Testis (tissue), 3 donors: ENCODE measurements around the gene MAGEL2. TPM values are rescaled to one million over a fixed set of nuclear protein-coding genes. Genes with fewer than 3 reads are reported as not detected.
"Not testable (repeated sequence)": the region's sequence is repeated elsewhere in the genome, so short reads cannot be mapped to it uniquely, and the experiment has no call there.

ENCODE experiments used
- DNase-seq: peaks from one replicate; pipeline ENCODE4 v3.0.0-alpha.2; 2019
- H3K27ac ChIP-seq, 2 donors: fragments of 200-600 bp; sonication (generic); one replicate each; pipeline ENCODE4 v1.5.1; 2019
- H3K27me3 ChIP-seq: fragments of 200-600 bp; sonication (generic); one replicate; pipeline ENCODE4 v1.5.1; 2019
- H3K36me3 ChIP-seq: fragments of 200-600 bp; sonication (generic); one replicate; pipeline ENCODE4 v1.5.1; 2017; ENCODE audit warnings: low read depth; ENCODE audit errors: missing control alignments
- H3K4me1 ChIP-seq: fragments of 200-600 bp; sonication (generic); one replicate; pipeline ENCODE4 v1.5.1; 2019
- H3K4me3 ChIP-seq, 2 donors: fragments of 200-600 bp; sonication (generic); one replicate each; pipeline ENCODE4 v1.5.1; 2017 to 2019
- H3K9me3 ChIP-seq: fragments of 200-600 bp; sonication (generic); one replicate; pipeline ENCODE4 v1.5.1; 2017
- CTCF ChIP-seq, 3 experiments: fragments of 450-650 bp in 2 of 3; fragments of 200-600 bp in 1 of 3; sonication (generic) in 1 of 3; IDR thresholded peaks; one replicate each; pipeline ENCODE4 v1.5.1; 2016 to 2019; ENCODE audit warnings: antibody characterized with exemption in 3 of 3, mild to moderate bottlenecking in 2 of 3, moderate library complexity in 1 of 3
- POLR2A ChIP-seq: fragments of 450-650 bp; IDR thresholded peaks from one replicate; pipeline ENCODE4 v1.6.1; 2017; ENCODE audit warnings: antibody characterized with exemption, mild to moderate bottlenecking, moderate library complexity
- WGBS, 2 donors: methylation state at CpG; one replicate each; pipeline ENCODE4 v1.1.5; 2018; 5-methylcytosine and 5-hydroxymethylcytosine counted together
- intact Hi-C: fragments of 100-400 bp; cut with DNase I; formaldehyde crosslinking; loops from one replicate; pipeline ENCODE4 v1.15.1; 2023; ENCODE audit warnings: low total_unique reads
- polyA plus RNA-seq: library from polyadenylated mRNA; stranded (reverse); fragments of 350-450 nt; fragmentation: Illumina TruSeq; extraction: RNeasy Lipid Tissue Mini Kit (QIAGEN cat#74804); gene quantifications from one replicate; pipeline ENCODE4 v1.2.3, GENCODE V29; 2014; ENCODE audit warnings: low read depth, low replicate concordance; ENCODE audit not compliant: insufficient read depth
- total RNA-seq, 2 donors: library from RNA; depleted of rRNA; stranded (reverse); fragments of >200 nt; gene quantifications; one replicate each; pipeline ENCODE4 v1.2.3, GENCODE V29; 2016

The MAGEL2 gene
- total and polyA plus RNA-seq, 3 donors from 2014 or later = 1.9 to 5.8 (median 3.5) TPM

- no peak for TF ChIP-seq CTCF (IDR thresholded peaks at IDR 0.05)
- TF ChIP-seq POLR2A = no peak
- no peak overlapping the region for H3K27ac ChIP-seq
- no peak overlapping the region for H3K4me3 ChIP-seq
- intact Hi-C loops = no loop called here
- 54 to 65% methylated on average over 1 of the region's 1 CpG for WGBS, 2 donors
- H3K9me3 ChIP-seq = no peaks in the 10 kb centered on the region
- no peaks in the 10 kb centered on the region for H3K27me3 ChIP-seq
- no peaks in the 10 kb centered on the region for H3K4me1 ChIP-seq
- H3K36me3 ChIP-seq = no peaks in the 10 kb centered on the region
- DNase-seq = no peak
Observed at GRCh38 chr15:23599053-23599452, 48.6 kb downstream of the MAGEL2 start.

DNA sequence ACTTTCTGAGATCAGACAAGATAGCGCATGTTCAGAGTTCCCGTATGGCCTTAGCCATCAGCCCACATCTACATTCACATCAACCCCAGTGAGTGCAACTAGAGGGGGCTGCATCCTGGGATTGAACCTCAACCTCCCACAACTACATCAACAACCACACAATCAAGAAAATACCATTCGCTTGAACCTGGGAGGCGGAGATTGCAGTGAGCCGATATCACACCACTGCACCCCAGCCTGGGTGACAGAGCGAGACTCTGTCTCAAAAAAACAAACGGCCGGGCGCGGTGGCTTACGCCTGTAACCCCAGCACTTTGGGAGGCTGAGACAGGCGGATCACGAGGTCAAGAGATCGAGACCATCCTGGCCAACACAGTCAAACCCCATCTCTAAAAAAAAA, 50.4 kb downstream of the MAGEL2 start:
- H3K9me3 ChIP-seq, intact Hi-C loops, H3K36me3 ChIP-seq, H3K27me3 ChIP-seq, DNase-seq, H3K4me1 ChIP-seq, H3K27ac ChIP-seq, H3K4me3 ChIP-seq: not testable (repeated sequence)
- WGBS, 2 donors = 54 to 77% methylated on average over 14 of the region's 14 CpGs

- Histone ChIP-seq H3K27me3 (no peaks in the 10 kb centered on the region), H3K9me3 (no peaks in the 10 kb centered on the region), H3K36me3 (no peaks in the 10 kb centered on the region), H3K4me3 (no peak overlapping the region), H3K4me1 (no peaks in the 10 kb centered on the region), H3K27ac (no peak overlapping the region)
- intact Hi-C loops = no loop called here
- WGBS, 2 donors = 52 to 66% methylated on average over 5 of the region's 5 CpGs
- TF ChIP-seq CTCF (IDR thresholded peaks at IDR 0.05) = no peak
- TF ChIP-seq POLR2A = no peak
- DNase-seq = no peak
Observed at GRCh38 chr15:23596736-23597135, 50.9 kb downstream of the MAGEL2 start.

GRCh38 chr15:23595368-23595767, 52.3 kb downstream of the MAGEL2 start:
- TF ChIP-seq CTCF (IDR thresholded peaks at IDR 0.05) = no peak
- TF ChIP-seq POLR2A = no peak
- H3K4me3 ChIP-seq = no peak overlapping the region
- no peaks in the 10 kb centered on the region for H3K36me3 ChIP-seq
- no peak for DNase-seq
- H3K9me3 ChIP-seq = no peaks in the 10 kb centered on the region
- H3K4me1 ChIP-seq = no peaks in the 10 kb centered on the region
- H3K27ac ChIP-seq = no peak overlapping the region
- WGBS, 2 donors = 44 to 49% methylated on average over 2 of the region's 2 CpGs
- no peaks in the 10 kb centered on the region for H3K27me3 ChIP-seq
- intact Hi-C loops = no loop called here

- H3K9me3 ChIP-seq = no peaks in the 10 kb centered on the region
- H3K4me3 ChIP-seq = no peak overlapping the region
- no peaks in the 10 kb centered on the region for H3K36me3 ChIP-seq
- H3K27ac ChIP-seq = no peak overlapping the region
- no peak for TF ChIP-seq POLR2A
- no peak for TF ChIP-seq CTCF (IDR thresholded peaks at IDR 0.05)
- no peak for DNase-seq
- WGBS, 2 donors = 82 to 85% methylated on average over 7 of the region's 7 CpGs
- H3K27me3 ChIP-seq = no peaks in the 10 kb centered on the region
- no peaks in the 10 kb centered on the region for H3K4me1 ChIP-seq
- intact Hi-C loops = no loop called here
Observed at GRCh38 chr15:23594252-23594770, 53.4 kb downstream of the MAGEL2 start.

Other genes with a start within 250 kb of the MAGEL2 start
- gene GOLGA6L2, start 200.6 kb downstream of the MAGEL2 start, total RNA-seq = 10 to 100 TPM in 1 of 2 donors, 1 to 10 TPM in 1; 4.2 to 14.6 TPM
- gene GOLGA6L2, start 200.6 kb downstream of the MAGEL2 start, polyA plus RNA-seq = 32.0 TPM
- 1 to 10 TPM; 6.4 to 7.8 TPM for gene MKRN3, start 82.2 kb downstream of the MAGEL2 start, total RNA-seq
- gene MKRN3, start 82.2 kb downstream of the MAGEL2 start, polyA plus RNA-seq = 4.5 TPM
- gene NDN, start 39.4 kb upstream of the MAGEL2 start, total RNA-seq = 100 to 1,000 TPM in 1 of 2 donors, 10 to 100 TPM in 1; 66.5 to 117 TPM
- gene NDN, start 39.4 kb upstream of the MAGEL2 start, polyA plus RNA-seq = 60.7 TPM